SK-N-SH treated with all-trans-retinoic acid at 6 μM for 48 hours (cell line): ENCODE measurements around the gene PCSK9.

Source experiments
- ATAC-seq: fragments of 200-7000 bp; cut with Tn5 transposase; 3 replicates; pipeline ENCODE4 v1.9.1; 2020; ENCODE audit warnings: mild to moderate bottlenecking, moderate library complexity
- ARNTL ChIP-seq: fragments of 450-650 bp; formaldehyde crosslinking; IDR thresholded peaks from 2 replicates; pipeline ENCODE4 v1.5.0; 2020; ENCODE audit warnings: low read depth, mild to moderate bottlenecking, moderate library complexity, borderline replicate concordance
- BACH2 ChIP-seq: fragments of 250-450 bp; sonication (Bioruptor Pico); IDR thresholded peaks from 2 replicates; pipeline ENCODE4 v1.9.0; 2021; ENCODE audit warnings: mild to moderate bottlenecking, borderline replicate concordance
- CSDC2 ChIP-seq: fragments of 250-450 bp; sonication (Bioruptor Pico); IDR thresholded peaks from 2 replicates; pipeline ENCODE4 v1.5.0; 2020; ENCODE audit warnings: mild to moderate bottlenecking, moderate library complexity
- ESRRG ChIP-seq: fragments of 250-450 bp; sonication (Bioruptor Pico); IDR thresholded peaks from 2 replicates; pipeline ENCODE4 v1.6.1; 2021; ENCODE audit warnings: mild to moderate bottlenecking
- GLIS3 ChIP-seq: fragments of 250-450 bp; sonication (Bioruptor Pico); IDR thresholded peaks from 2 replicates; pipeline ENCODE4 v1.5.0; 2020; ENCODE audit warnings: mild to moderate bottlenecking, moderate library complexity
- ISL1 ChIP-seq: fragments of 250-450 bp; sonication (Bioruptor Pico); IDR thresholded peaks from 2 replicates; pipeline ENCODE4 v2.1.2; 2022; ENCODE audit warnings: mild to moderate bottlenecking, moderate library complexity
- OSR1 ChIP-seq: fragments of 250-450 bp; sonication (Bioruptor Pico); IDR thresholded peaks from 2 replicates; pipeline ENCODE4 v1.8.0; 2022; ENCODE audit warnings: moderate library complexity, mild to moderate bottlenecking, inconsistent platforms
- PPARA ChIP-seq: fragments of 250-450 bp; sonication (Bioruptor Pico); IDR thresholded peaks from 2 replicates; pipeline ENCODE4 v1.5.0; 2020; ENCODE audit warnings: mild to moderate bottlenecking, borderline replicate concordance
- RARB ChIP-seq: fragments of 250-450 bp; sonication (Bioruptor Pico); IDR thresholded peaks from 2 replicates; pipeline ENCODE4 v1.8.0; 2021; ENCODE audit warnings: mild to moderate bottlenecking, moderate library complexity
- SNAI2 ChIP-seq: fragments of 250-450 bp; sonication (Bioruptor Pico); IDR thresholded peaks from 2 replicates; pipeline ENCODE4 v1.5.0; 2020; ENCODE audit warnings: mild to moderate bottlenecking, moderate library complexity
- TCF4 ChIP-seq: fragments of 250-450 bp; sonication (Bioruptor Pico); IDR thresholded peaks from 2 replicates; pipeline ENCODE4 v1.8.0; 2021; ENCODE audit warnings: mild to moderate bottlenecking, moderate library complexity, borderline replicate concordance
- ZC3H10 ChIP-seq: fragments of 250-450 bp; sonication (Bioruptor Pico); IDR thresholded peaks from 2 replicates; pipeline ENCODE4 v1.5.1; 2021; ENCODE audit warnings: mild to moderate bottlenecking, moderate library complexity
- ZFP3 ChIP-seq: fragments of 250-450 bp; sonication (Bioruptor Pico); IDR thresholded peaks from 2 replicates; pipeline ENCODE4 v1.5.0; 2020; ENCODE audit warnings: mild to moderate bottlenecking, moderate library complexity
- ZFP30 ChIP-seq: fragments of 450-650 bp; formaldehyde crosslinking; IDR thresholded peaks from 2 replicates; pipeline ENCODE4 v1.5.0; 2022; ENCODE audit warnings: mild to moderate bottlenecking, moderate library complexity
- ZNF565 ChIP-seq: fragments of 450-650 bp; formaldehyde crosslinking; conservative IDR thresholded peaks from 2 replicates; pipeline ENCODE4 v1.5.0; 2020; ENCODE audit warnings: low read depth, mild to moderate bottlenecking, moderate library complexity
- ZNF70 ChIP-seq: fragments of 450-650 bp; formaldehyde crosslinking; IDR thresholded peaks from 2 replicates; pipeline ENCODE4 v1.5.0; 2020; ENCODE audit warnings: mild to moderate bottlenecking, moderate library complexity
- ZNF8 ChIP-seq: fragments of 450-650 bp; formaldehyde crosslinking; IDR thresholded peaks from 2 replicates; pipeline ENCODE4 v1.5.0; 2020; ENCODE audit warnings: mild to moderate bottlenecking, moderate library complexity
- TF ChIP-seq, protein P1 (sequence below): fragments of 250-450 bp; sonication (Bioruptor Pico); IDR thresholded peaks from 2 replicates; pipeline ENCODE4 v1.5.1; 2020; ENCODE audit warnings: low read depth, mild to moderate bottlenecking, moderate library complexity
- TF ChIP-seq, protein P2 (sequence below): fragments of 250-450 bp; sonication (Bioruptor Pico); IDR thresholded peaks from 2 replicates; pipeline ENCODE4 v1.5.1; 2021; ENCODE audit warnings: mild to moderate bottlenecking, moderate library complexity
- TF ChIP-seq, protein P3 (sequence below): fragments of 250-450 bp; sonication (Bioruptor Pico); IDR thresholded peaks from 2 replicates; pipeline ENCODE4 v1.8.0; 2020; ENCODE audit warnings: mild to moderate bottlenecking, moderate library complexity, borderline replicate concordance
- TF ChIP-seq, protein P4 (sequence below): fragments of 250-450 bp; sonication (Bioruptor Pico); IDR thresholded peaks from 2 replicates; pipeline ENCODE4 v1.8.0; 2021; ENCODE audit warnings: low read depth, mild to moderate bottlenecking, moderate library complexity, borderline replicate concordance

The PCSK9 gene

DNA sequence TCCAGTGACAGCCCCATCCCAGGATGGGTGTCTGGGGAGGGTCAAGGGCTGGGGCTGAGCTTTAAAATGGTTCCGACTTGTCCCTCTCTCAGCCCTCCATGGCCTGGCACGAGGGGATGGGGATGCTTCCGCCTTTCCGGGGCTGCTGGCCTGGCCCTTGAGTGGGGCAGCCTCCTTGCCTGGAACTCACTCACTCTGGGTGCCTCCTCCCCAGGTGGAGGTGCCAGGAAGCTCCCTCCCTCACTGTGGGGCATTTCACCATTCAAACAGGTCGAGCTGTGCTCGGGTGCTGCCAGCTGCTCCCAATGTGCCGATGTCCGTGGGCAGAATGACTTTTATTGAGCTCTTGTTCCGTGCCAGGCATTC lies 24.2 kb downstream of the PCSK9 start:
- no peak for ATAC-seq

DNA sequence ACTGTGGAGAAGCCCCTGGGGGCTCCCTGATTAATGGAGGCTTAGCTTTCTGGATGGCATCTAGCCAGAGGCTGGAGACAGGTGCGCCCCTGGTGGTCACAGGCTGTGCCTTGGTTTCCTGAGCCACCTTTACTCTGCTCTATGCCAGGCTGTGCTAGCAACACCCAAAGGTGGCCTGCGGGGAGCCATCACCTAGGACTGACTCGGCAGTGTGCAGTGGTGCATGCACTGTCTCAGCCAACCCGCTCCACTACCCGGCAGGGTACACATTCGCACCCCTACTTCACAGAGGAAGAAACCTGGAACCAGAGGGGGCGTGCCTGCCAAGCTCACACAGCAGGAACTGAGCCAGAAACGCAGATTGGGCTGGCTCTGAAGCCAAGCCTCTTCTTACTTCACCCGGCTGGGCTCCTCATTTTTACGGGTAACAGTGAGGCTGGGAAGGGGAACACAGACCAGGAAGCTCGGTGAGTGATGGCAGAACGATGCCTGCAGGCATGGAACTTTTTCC lies 24.8 kb downstream of the PCSK9 start:
- TF ChIP-seq ISL1 (no peak), ARNTL (CRISPR knock-in tag) (no peak), ZNF8 (CRISPR knock-in tag) (no peak), ZFP3 (CRISPR knock-in tag) (no peak), RARB (no peak), BACH2 (CRISPR knock-in tag) (no peak), CSDC2 (CRISPR knock-in tag) (no peak), ZNF565 (no peak), TCF4 (CRISPR knock-in tag) (no peak), OSR1 (CRISPR knock-in tag) (no peak), ZFP30 (no peak)
- TF ChIP-seq, protein P1, sequence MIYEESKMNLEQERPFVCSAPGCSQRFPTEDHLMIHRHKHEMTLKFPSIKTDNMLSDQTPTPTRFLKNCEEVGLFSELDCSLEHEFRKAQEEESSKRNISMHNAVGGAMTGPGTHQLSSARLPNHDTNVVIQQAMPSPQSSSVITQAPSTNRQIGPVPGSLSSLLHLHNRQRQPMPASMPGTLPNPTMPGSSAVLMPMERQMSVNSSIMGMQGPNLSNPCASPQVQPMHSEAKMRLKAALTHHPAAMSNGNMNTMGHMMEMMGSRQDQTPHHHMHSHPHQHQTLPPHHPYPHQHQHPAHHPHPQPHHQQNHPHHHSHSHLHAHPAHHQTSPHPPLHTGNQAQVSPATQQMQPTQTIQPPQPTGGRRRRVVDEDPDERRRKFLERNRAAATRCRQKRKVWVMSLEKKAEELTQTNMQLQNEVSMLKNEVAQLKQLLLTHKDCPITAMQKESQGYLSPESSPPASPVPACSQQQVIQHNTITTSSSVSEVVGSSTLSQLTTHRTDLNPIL: no peak
- TF ChIP-seq, protein P2, sequence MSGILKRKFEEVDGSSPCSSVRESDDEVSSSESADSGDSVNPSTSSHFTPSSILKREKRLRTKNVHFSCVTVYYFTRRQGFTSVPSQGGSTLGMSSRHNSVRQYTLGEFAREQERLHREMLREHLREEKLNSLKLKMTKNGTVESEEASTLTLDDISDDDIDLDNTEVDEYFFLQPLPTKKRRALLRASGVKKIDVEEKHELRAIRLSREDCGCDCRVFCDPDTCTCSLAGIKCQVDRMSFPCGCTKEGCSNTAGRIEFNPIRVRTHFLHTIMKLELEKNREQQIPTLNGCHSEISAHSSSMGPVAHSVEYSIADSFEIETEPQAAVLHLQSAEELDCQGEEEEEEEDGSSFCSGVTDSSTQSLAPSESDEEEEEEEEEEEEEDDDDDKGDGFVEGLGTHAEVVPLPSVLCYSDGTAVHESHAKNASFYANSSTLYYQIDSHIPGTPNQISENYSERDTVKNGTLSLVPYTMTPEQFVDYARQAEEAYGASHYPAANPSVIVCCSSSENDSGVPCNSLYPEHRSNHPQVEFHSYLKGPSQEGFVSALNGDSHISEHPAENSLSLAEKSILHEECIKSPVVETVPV: no peak
- TF ChIP-seq, protein P3, sequence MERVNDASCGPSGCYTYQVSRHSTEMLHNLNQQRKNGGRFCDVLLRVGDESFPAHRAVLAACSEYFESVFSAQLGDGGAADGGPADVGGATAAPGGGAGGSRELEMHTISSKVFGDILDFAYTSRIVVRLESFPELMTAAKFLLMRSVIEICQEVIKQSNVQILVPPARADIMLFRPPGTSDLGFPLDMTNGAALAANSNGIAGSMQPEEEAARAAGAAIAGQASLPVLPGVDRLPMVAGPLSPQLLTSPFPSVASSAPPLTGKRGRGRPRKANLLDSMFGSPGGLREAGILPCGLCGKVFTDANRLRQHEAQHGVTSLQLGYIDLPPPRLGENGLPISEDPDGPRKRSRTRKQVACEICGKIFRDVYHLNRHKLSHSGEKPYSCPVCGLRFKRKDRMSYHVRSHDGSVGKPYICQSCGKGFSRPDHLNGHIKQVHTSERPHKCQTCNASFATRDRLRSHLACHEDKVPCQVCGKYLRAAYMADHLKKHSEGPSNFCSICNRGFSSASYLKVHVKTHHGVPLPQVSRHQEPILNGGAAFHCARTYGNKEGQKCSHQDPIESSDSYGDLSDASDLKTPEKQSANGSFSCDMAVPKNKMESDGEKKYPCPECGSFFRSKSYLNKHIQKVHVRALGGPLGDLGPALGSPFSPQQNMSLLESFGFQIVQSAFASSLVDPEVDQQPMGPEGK (CRISPR knock-in tag): no peak
- TF ChIP-seq, all 23 proteins: peak for 0
- peak; percentile 24 for ATAC-seq

More for the DNA sequence above, 24.2 kb downstream of the PCSK9 start:
- TF ChIP-seq ARNTL (CRISPR knock-in tag) (no peak), GLIS3 (no peak)

DNA sequence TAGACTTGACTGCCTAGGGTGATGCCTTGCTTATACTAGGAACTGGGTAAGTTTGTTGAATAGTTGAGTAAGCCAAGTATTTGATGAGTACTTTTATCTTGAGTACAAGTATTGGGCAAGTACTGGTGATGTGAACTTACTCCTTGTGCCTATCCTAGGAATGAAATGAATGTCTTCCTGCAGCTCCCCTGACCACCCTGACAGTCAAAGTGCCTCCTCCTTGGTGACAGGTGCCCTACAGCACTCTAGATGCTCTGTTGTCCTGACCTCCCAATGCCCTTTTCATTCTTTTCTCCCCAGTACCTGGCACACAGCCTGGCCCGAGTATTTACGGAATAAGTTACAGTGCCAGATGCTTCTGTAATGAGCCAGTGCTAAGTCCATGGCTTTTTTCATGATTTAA lies 25.5 kb downstream of the PCSK9 start:
- peak; percentile 58 for ATAC-seq
- TF ChIP-seq ZFP3 (CRISPR knock-in tag): 0 out of 2 replicates have a peak, but pooled peaks have one; percentile 33
- TF ChIP-seq SNAI2 (CRISPR knock-in tag): peak; percentile 68; the same call in 1 of the 2 replicates
- TF ChIP-seq ISL1: no peak; the same call in 1 of the 2 replicates

DNA sequence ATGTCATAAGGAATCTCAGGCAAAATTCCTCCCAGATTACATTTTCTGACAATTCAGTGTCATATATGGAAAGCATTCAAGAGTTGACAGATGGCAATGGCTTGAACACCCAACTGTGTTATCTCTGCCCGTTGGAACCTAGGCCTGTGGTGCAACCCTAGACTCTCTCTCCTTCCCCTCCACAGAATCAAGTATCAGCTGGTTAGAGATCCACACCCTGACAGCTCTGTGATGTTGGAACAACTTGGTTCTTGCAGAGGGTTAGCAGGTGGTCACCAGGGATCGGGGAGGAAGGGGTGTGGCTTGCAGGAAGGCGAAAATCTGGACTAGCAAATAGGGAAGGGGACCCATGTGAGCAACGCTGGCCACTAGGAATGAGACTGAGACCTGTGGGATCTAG lies 26.3 kb downstream of the PCSK9 start:
- TF ChIP-seq ISL1 (no peak), ZNF565 (no peak), ZC3H10 (no peak), ESRRG (CRISPR knock-in tag) (no peak), ZFP3 (CRISPR knock-in tag) (no peak), ZNF8 (CRISPR knock-in tag) (no peak), OSR1 (CRISPR knock-in tag) (no peak), ARNTL (CRISPR knock-in tag) (no peak), BACH2 (CRISPR knock-in tag) (no peak), ZNF70 (CRISPR knock-in tag) (no peak), RARB (no peak), GLIS3 (no peak), ZFP30 (no peak), PPARA (CRISPR knock-in tag) (no peak), CSDC2 (CRISPR knock-in tag) (no peak), TCF4 (CRISPR knock-in tag) (no peak)
- TF ChIP-seq, protein P2: no peak
- TF ChIP-seq, protein P4, sequence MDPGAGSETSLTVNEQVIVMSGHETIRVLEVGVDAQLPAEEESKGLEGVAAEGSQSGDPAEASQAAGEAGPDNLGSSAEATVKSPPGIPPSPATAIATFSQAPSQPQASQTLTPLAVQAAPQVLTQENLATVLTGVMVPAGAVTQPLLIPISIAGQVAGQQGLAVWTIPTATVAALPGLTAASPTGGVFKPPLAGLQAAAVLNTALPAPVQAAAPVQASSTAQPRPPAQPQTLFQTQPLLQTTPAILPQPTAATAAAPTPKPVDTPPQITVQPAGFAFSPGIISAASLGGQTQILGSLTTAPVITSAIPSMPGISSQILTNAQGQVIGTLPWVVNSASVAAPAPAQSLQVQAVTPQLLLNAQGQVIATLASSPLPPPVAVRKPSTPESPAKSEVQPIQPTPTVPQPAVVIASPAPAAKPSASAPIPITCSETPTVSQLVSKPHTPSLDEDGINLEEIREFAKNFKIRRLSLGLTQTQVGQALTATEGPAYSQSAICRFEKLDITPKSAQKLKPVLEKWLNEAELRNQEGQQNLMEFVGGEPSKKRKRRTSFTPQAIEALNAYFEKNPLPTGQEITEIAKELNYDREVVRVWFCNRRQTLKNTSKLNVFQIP: no peak
- ATAC-seq: no peak
